ENCODE measurements around the gene CEP295NL. TPM values are rescaled to one million over a fixed set of nuclear protein-coding genes. Genes with fewer than 3 reads are reported as not detected.

The CEP295NL gene
- total and polyA plus RNA-seq, 2 of the 8 experiments (the other 6 are each of a cell fraction or from before 2014, with no cell fraction given), result 0.06 to 2.0 TPM

DNA sequence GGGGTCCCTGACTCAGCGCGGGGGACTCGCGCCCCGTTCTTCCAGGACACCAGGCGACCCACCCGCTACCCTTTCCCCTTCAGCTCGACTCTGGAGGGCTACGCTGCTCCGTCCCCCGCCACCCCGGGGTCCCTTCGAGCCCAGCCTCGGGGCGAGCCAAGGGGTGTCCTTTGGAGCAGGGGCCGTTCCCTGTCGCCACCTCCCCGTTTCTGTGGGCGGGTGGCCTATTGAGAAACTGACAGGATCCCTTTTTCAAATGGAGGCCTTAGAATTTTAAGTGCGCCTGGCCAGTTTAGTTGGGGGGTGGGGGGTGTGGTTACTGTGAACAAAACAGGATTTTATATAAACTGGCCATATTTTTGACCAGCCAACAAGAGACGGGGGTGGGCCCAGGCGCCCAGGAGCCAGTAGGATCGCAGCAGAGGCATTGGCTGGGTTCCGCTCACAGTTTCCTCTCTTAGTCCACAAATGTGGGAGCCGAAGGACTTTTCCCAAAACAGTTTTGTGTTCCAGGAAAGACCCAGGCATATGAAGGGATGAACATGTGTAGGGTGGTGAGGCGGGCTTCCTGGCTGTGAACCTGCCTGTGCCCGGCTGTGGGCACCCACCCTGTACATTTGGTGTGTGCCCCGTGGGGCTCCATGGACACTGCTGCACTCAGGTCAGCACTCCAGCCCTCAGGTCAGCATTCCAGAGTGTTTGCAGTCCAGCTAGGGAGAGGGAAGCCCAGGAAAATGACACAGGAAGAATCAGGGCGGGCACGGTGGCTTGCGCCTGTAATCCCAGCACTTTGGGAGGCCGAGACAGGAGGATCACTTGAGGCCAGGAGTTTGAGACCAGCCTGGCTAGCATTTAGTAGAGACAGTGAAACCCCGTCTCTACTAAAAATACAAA is 22.9 kb upstream of the CEP295NL start:
- H2BK20ac ChIP-seq (ENCODE audit: low read length), result no peak overlapping the region
- peaks cover 11% of the 10 kb centered on the region; the same call in 1 of the 2 replicates for H3K23me2 ChIP-seq (ENCODE audit: low read depth, low read length)
- peak overlapping the region; percentile 92 for H4K8ac ChIP-seq (ENCODE audit: extremely low read depth, insufficient read depth, low read length)
- peak overlapping the region; percentile 84; the same call in 1 of the 2 replicates for H2BK12ac ChIP-seq (ENCODE audit: low read depth, low read length)
- peak overlapping the region; percentile 93 for H4K91ac ChIP-seq (replicated peaks; ENCODE audit: insufficient read length, low read length)
- no peaks in the 10 kb centered on the region for H3K9me3 ChIP-seq (ENCODE audit: insufficient read depth in 2 of 2, low read depth in 1 of 2, low read length in 1 of 2)
- peak overlapping the region; percentile 59 for H3K56ac ChIP-seq (replicated peaks; ENCODE audit: insufficient read length, low read depth, low read length)
- no peak overlapping the region; the same call in none of the 2 replicates for H3K18ac ChIP-seq (ENCODE audit: extremely low read depth, low read length)
- no peak overlapping the region; the same call in 1 of the 2 replicates for H2BK15ac ChIP-seq (ENCODE audit: low read length)
- H3K36me3 ChIP-seq (ENCODE audit: control insufficient read depth in 2 of 4, insufficient read depth in 4 of 4, low read length in 3 of 4), result peaks cover 0 to 3% (median 0%) of the 10 kb centered on the region in 4 experiments; a peak in 1 of 8 replicates
- peak overlapping the region; percentile 70; the same call in 1 of the 2 replicates for H3K27ac ChIP-seq (ENCODE audit: low read depth, low read length)
- peak in 1 of 2 experiments; percentile 68 for DNase-seq (ENCODE audit: low read depth in 1 of 2, low spot score in 2 of 2)
- H3K27me3 ChIP-seq (replicated peaks in 1 of 4; ENCODE audit: control insufficient read depth in 3 of 4, extremely low read depth in 1 of 4, insufficient read depth in 3 of 4, low read length in 3 of 4), result no peaks in the 10 kb centered on the region
- peak overlapping the region; percentile 45 to 75 (median 54) for H3K4me3 ChIP-seq (ENCODE audit: extremely low read depth in 1 of 4, insufficient read depth in 2 of 4, low read depth in 3 of 4, low read length in 4 of 4)
- H2AK5ac ChIP-seq (ENCODE audit: low read depth, low read length), result no peak overlapping the region
- no peak overlapping the region; the same call in 1 of the 2 replicates for H2BK5ac ChIP-seq (ENCODE audit: low read depth, low read length)
- peaks cover 4 to 16% (median 10%) of the 10 kb centered on the region in 4 experiments for H3K4me1 ChIP-seq (replicated peaks in 1 of 4; ENCODE audit: control insufficient read depth in 3 of 4, insufficient read depth in 4 of 4, low read length in 3 of 4)
- 31% methylated on average over 31 of the region's 33 CpGs; no CpG with 5 or more reads in 1 of the 2 experiments for WGBS, 2 experiments (ENCODE audit: extremely low coverage in 1 of 2, insufficient coverage in 1 of 2, insufficient read length in 1 of 2, insufficient replicate concordance in 2 of 2, low coverage in 1 of 2, low lambda C conversion rate in 2 of 2, missing lambda C conversion rate in 1 of 2)
- CTCF ChIA-PET (ENCODE audit: partially characterized antibody), result interaction anchor here (0.6 kb wide), 2 partner anchors 70 to 97 kb away, joined by 3 read pairs; no protein-coding TSS in a partner anchor
- peak overlapping the region in 3 of 4 experiments; percentile 13 to 48 (median 43); a peak in 4 of 7 replicates for H3K9ac ChIP-seq (replicated peaks in 1 of 4; ENCODE audit: extremely low read depth in 1 of 4, low read depth in 3 of 4, low read length in 3 of 4)
- no peak for FAIRE-seq
- H3K14ac ChIP-seq (ENCODE audit: insufficient read length), result no peak overlapping the region
- no peak overlapping the region for H2AFZ ChIP-seq (ENCODE audit: low read length)
- H3K23ac ChIP-seq (ENCODE audit: insufficient read length), result no peak overlapping the region
- peak overlapping the region; percentile 6 for H3K4ac ChIP-seq (replicated peaks; ENCODE audit: insufficient read length, low read depth, low read length)
- H3K4me2 ChIP-seq (ENCODE audit: insufficient read depth in 1 of 2, low read depth in 2 of 2, low read length in 2 of 2), result peak overlapping the region; percentile 81 to 93
- peaks cover 3% of the 10 kb centered on the region for H3K79me1 ChIP-seq (ENCODE audit: low read depth, low read length)
- H4K20me1 ChIP-seq (replicated peaks in 1 of 2; ENCODE audit: control insufficient read depth in 1 of 2, insufficient read depth in 2 of 2, low read length in 2 of 2), result peaks cover 3 to 12% of the 10 kb centered on the region in 2 experiments
- H3K79me2 ChIP-seq (ENCODE audit: control insufficient read depth in 1 of 2, insufficient read depth in 2 of 2, low read length in 2 of 2), result peaks cover 0 to 27% of the 10 kb centered on the region in 2 experiments; a peak in 2 of 4 replicates
- H2BK120ac ChIP-seq (replicated peaks; ENCODE audit: low read depth, low read length), result peak overlapping the region; percentile 2
- peak overlapping the region; percentile 46 for H4K5ac ChIP-seq (ENCODE audit: insufficient read length, low read depth, low read length)
- POLR2A ChIA-PET (ENCODE audit: partially characterized antibody), result interaction anchor here (0.6 to 2.8 kb wide), 6 partner anchors 10 to 255 kb away, joined by 3 to 12 read pairs (median 3); no protein-coding TSS in a partner anchor
- TF ChIP-seq EP300 (IDR thresholded peaks at IDR 0.05; ENCODE audit: borderline replicate concordance in 1 of 2, low read depth in 2 of 2, low read length in 2 of 2), result no peak
- no peak for TF ChIP-seq YY1 (IDR thresholded peaks at IDR 0.05; ENCODE audit: low read depth, low read length)
- no peak for TF ChIP-seq JUN (IDR thresholded peaks at IDR 0.05; ENCODE audit: low read depth, low read length)
- TF ChIP-seq HDAC6 (IDR thresholded peaks at IDR 0.05; ENCODE audit: low read depth, low read length), result no peak
- TF ChIP-seq TEAD4 (IDR thresholded peaks at IDR 0.05; ENCODE audit: low read depth, low read length), result no peak
- no peak for TF ChIP-seq POLR2A (IDR thresholded peaks at IDR 0.05; ENCODE audit: control extremely low read depth in 1 of 2, low read depth in 2 of 2, low read length in 2 of 2)
- no peak for TF ChIP-seq RNF2 (IDR thresholded peaks at IDR 0.05; ENCODE audit: borderline replicate concordance, low read depth, low read length, missing control alignments, poor library complexity, severe bottlenecking)
- TF ChIP-seq KDM4A (IDR thresholded peaks at IDR 0.05; ENCODE audit: low read depth, low read length, severe bottlenecking), result peak; percentile 40
- no peak for TF ChIP-seq TAF7 (optimal IDR thresholded peaks at IDR 0.05; ENCODE audit: borderline replicate concordance, low read depth, low read length)
- TF ChIP-seq PHF8 (conservative IDR thresholded peaks at IDR 0.05; ENCODE audit: low read depth, low read length), result peak; percentile 51; the same call in 1 of the 2 replicates

Measured in H1 (cell line).